ENCODE data around the gene PDCD7.
"Not testable (repeated sequence)": the region's sequence is repeated elsewhere in the genome, so short reads cannot be mapped to it uniquely, and the experiment has no call there.

The PDCD7 gene

DNA sequence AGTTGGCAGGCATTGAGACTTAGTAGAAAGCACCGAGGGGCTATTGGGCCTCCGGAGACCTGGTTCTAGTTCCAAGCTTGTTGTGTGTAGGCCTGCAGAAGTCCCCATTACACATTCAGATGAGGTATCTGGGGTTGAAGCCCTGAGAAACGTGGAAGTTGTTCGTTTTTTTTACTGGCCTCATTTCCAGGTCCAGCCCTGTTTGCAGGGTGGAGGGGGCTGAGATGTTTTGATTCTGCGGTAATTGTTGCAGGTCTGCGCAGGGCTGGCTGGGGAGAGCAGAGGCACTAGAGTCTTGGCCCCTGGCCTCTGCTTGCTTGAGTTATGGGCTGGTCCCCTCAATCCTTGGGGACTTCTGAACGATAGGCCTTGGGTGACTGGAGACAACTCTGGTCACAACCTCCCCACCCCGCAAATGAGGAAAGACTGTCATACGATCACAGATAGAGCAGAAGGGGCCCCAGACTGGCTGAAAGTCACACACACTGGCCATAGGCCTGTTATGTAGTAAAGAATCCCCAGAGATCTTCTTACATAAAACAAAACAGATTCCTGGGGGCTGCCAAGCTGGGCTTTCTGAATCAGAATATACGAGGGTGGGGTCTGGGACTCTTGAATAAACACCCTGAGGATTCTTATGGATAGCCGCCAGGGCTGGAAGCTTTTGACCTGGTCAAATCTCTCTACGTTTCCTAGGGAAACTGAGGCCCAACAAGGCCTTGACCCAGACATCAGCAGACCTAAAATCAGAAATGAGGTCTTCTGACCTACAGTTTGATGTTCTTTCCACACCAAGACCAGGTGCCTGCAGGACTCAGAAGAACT, 41.5 kb downstream of the PDCD7 start:
- DNase-seq (ENCODE audit: low spot score): no peak

DNA sequence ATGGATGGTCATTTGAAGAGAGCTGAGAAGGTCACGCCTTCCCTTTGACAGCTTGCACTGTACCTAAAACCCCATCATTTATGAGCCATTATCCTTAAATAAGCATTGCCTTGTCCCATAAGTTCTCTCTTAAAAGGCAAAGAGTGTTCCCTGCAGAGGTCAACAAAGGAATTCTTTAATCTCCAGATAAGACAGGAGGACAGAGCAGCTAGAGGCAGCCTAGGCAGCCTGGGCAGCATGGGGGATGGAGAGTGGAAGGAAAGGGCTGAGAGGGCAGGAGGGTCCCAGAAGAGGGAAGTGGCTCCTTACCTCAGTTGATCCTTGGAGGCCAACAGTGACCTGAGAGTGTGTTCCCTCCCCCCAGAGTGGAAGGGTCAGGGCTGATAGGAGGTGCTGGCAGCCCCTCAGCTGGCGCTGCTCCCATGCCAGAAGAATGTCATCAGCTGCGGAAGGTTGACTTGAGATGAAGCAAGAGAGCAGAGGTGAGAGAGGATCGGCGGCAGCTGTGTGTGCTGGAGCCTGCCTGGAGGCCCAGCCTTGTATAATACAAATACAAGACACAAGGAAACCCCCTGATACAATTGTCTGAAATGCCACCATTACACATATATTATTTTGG, 44.3 kb downstream of the PDCD7 start:
- DNase-seq (ENCODE audit: low spot score): peak; percentile 62

DNA sequence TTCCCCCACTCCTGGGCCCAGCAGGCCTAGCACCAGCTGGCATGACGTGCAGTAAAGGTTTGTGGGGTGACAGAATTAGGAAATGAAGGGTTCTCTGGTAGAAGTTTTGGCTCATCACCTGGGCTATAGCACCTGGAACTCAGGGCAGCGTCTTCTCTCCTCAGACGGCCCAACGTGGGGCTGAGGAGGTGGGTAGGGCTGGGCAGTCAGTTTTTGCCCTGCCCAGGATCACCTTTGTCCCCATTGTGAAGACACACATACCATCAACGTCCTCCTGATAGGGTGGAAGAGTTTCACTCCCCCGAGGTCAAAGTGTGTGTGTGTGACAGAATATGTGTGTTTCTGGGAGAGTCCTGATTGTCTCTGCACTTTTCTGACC, 45.0 kb downstream of the PDCD7 start:
- no peak for DNase-seq (ENCODE audit: low spot score)

DNA sequence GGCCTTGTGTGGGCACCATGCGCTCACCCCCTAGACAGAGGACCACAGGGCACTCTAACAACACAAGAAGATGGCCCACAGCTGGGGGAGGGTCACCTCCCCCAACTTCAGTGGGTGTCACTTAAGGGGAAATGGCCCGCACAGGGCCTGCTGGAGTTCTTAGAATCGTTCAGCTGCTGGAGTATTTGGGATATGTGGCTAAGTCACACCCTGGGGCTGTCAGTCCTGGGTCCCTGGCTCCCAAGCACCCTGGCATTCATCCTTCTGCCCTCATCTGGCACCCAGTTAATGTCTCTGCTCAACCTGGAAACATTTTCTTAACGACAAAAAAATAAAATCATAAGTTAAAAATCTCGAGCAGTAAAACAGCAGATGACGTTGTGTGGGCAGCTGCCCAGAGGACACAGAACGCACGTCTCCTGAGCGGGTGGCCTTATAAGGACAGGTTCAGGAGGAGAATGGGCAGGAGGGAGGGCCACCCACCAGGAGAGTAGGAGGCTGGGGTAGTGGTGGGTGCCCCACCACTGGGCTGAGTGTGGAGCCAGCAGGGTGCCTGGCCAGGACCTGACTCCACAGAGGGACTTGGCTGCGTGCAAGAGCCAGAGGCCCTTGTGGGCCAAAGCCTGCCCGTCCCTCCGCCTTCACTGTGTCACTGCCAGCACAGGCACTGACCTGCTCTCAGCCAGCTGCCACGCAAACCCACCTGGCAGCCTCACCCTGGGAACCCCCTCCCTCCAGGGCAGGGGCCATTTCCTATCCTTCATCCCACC, 45.5 kb downstream of the PDCD7 start:
- no peak for DNase-seq (ENCODE audit: low spot score)

DNA sequence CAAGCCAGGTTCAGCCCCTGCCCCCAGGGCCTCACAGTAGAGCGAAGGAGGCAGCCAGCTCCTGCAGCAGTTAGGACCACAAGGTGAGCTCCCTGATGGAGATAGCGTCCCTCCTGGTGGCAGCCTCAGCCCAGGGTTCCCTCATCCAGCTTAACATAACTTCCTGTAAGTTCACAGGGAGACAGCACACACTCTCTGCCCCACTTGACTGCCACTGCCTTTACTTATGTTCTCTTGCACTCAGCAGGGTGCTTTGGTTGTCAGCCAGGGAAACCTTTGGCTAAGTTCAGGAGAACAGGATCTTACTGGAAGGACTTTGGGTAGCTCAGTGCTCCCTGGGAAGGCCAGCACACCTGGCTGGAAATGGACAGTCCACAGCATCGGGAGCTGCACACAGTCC, 46.2 kb downstream of the PDCD7 start:
- no peak for DNase-seq (ENCODE audit: low spot score)

DNA sequence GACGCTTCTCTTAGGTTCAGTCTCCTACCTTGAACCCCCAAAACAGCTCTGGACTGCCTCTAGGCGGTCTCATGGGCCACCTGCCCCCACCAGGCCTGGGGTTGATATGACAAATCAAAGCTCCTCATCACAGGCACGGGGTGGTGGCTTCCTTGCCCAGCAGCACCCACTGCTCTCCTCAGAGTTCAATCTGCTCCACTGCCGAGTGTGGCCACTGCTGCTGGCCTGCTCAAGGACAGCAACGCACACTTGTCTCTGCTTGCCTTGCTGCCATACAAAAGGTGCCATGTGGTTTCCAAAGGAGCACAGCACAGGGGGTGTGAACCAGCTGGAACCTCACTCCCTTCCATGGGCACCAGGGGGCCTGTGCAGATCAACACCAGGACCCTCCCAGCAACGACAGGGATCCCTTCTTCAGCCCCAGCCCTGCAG, 46.9 kb downstream of the PDCD7 start:
- DNase-seq (ENCODE audit: low spot score): no peak

DNA sequence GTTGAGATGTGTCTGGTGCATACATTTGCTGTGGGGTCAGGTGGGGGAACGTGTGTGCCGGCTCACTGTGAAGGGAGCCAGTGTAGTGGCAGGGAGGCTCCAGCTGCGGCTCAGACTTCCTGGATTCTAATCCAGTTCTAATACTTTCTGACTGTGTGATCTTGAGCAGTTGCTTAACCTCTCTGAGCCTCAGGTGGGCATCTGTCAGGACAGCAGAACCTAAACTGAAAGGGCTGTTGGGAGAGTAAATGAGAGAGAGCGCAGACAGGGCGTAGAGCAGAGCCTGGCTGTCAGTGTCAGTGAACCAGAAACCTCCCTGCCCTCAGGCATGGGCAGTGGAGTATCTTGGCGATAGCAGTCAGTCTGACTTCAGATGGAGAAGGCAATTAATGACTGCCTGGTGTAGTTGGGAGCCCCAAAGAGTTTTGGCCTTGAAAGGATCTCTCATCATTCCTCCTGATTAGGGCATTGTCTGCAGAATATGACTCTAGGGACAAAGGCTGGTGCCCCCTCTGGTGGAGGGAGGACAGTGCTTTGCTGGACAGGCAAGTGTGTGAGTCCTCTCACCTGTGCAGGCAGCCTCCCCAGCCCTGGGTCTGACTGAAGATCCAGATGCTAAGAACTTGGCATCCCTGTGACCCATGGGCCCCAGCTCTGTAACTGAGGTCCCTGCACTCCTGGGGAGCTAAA, 47.5 kb downstream of the PDCD7 start:
- no peak for DNase-seq (ENCODE audit: low spot score)

DNA sequence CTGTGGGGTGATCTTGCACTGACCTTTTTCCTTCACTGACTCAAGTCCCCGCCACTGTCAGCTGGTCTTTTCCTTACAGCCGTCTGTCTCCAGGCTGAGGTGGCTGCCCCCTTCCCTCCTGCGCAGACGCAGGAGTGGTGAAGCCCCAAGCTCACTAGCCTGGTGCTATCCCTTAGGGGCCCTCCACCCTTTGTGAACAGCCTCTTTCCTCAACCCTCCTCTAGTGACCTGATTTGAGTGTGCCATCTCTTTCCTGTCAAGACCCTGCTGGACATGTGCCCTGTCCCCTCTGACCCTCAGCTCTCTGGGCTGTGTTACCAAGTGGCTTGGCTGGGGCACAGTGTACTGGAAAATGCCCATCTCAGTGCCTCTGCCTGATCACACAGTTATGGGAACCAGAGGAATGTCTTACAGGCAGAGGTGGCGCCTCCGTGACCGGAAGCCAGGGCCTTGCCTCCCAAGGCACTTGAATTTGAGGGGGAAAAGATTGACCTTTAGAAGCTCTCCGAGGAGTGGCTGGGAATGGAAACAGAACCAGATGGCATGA, 48.3 kb downstream of the PDCD7 start:
- DNase-seq (ENCODE audit: low spot score): no peak

DNA sequence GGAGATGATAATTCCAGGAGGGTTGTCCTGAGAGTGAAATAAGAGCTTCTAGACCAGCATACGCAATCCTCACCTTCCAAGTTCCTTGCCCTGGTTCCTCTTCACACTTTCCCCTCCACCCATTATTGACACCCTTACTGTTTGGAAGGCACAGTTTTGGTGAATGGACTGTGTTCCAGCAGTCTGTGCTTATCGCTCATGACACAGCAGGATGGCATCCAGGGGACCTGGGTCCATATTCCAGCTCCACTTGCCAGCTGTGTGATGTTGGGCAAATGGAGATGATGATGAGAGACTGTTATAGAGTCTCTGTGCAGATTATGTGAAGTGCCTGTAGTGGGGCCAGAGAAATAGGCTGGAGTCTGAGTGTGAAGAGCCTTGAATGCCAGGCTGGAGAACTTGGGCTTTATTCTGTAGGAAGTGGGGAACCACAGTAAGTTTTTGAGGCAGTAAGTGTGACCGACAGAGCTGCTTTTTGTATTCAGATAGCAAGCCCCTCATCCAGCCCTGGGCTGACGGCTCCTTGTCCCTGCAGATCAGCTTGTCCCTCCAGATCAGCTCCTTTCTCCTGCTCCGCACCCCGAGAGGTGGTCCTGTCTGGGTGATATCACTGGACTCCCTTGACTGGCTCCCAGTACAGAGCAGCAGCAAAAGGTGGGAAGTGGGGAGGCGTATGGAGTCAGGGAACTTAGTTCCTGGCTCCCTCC, 49.0 kb downstream of the PDCD7 start:
- no peak for DNase-seq (ENCODE audit: low spot score)

DNA sequence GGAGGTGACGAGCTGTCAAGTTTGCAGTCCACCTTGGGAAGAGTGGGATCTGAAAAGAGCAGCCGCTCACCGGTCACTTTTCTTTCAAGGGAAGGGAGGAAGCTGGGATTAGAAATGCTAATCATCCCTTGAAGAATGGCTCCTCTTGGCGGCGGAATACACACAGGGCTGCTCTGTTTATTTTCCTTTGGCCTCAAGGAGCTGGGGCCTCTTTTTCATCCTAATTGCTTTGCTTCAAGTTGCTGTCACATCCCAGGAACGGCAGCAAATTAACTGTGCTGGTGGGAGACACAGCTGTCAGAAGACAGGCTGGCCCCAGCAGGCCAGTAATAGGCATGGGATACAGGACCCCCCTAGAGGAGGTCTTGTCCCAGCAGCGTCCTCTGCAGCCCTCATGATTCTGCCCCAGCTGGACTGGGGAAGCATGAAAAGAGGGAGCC, 50.3 kb downstream of the PDCD7 start:
- DNase-seq (ENCODE audit: low spot score): peak; percentile 72

DNA sequence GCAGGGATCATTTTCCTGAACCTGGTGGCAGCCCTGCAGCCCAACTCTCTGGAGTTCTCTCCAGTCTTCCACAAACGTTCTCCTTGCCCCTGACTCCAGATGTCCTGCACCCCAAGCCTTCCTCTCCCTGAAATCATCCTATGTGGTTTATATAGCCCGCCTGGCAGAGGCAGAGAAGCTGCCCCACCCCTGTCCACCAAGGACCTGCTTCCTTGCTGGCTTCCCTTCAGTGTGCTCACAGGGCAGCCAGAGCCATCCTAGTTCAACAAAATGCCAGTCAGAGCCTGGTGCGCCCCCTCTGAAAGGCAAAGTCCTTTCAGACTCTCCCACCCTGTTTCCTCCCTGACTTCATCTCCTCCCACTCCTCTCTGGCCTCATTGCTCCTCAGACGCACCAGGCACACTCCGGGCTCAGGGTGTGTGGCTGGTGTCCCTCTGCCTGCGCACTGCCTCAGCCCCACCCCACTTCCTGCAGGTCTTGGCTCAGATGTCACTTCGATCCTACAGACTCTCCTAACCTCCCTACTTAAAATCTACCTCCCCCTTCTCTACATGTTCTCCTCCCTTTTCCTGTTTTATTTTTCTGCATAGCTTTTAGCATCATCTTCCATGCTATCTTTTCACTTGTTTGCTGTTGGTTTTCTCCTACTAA, 51.2 kb downstream of the PDCD7 start:
- no peak for DNase-seq (ENCODE audit: low spot score)

DNA sequence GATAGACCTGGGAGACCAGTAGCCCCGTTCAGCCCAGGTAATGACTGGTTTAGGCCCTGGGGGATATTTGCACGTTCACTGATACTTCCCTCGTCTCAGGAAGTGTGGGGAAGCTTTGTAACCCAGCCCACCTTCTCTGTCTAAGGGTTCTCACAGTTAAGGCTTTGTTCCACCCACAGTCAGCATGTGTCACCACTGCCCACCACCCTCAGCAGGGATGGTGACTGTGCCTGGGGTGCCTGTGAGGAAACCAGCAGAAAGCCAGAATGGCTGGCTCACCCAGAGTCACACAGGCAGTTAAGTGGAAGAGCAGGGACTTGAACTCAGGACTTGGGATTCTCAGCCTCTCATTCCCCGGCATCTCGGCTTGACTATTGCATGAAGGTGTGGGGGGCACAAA, 51.9 kb downstream of the PDCD7 start:
- no peak for DNase-seq (ENCODE audit: low spot score)

DNA sequence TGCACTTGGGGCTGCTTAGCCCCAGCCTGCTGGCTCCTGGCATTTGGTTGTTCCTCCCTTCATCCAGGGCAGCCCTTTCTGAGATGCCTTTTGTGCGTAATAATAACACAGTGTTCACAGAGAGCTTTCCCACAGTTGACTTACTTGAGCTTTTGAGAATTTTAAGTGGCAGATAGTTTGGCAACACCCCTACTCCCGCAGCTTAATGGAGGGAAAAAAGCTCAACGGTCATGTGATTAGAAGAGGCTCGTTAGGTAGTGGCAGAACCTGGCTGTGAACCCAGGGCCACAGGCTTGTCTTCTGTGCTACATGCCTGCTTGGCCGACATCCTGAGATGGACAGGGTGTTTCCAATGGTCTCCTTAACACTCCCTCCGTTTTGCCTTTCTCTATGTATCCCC, 52.3 kb downstream of the PDCD7 start:
- DNase-seq (ENCODE audit: low spot score): no peak

DNA sequence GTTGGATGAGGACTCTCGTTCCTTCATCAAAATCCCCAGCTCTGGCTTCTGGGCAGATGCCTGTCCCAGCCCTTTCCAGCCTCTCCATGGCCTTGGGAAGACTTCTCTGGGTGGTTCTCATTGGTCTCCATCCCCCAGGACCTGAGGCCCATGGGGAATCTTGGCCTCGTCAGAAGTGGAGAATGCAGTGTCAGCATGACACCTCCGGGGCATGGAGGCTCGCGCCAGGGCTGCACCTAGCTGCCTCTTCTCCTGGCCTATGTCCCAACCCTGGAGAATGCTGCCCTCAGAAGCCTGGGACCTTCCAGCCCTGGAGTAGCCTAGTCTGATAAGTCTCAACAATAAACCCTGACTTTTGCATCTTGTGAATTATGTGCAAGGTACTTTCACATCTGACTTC, 54.0 kb downstream of the PDCD7 start:
- DNase-seq (ENCODE audit: low spot score): no peak

DNA sequence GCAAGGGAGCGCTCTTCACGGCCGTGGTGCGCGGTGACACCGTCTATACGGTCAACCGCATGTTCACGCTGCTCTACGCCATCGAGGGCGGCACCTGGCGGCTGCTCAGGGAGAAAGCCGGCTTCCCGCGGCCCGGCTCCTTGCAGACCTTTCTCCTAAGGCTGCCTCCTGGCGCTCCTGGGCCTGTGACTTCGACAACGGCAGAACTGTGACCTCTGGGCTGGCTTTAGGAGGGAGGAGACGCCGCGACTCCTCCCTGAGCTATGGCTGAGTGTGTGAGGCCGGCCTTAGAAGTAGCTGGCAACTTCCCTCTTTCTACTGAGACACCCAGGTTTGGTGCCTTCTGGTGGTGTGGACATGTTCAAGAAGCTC, 55.6 kb downstream of the PDCD7 start:
- DNase-seq (ENCODE audit: low spot score): no peak

DNA sequence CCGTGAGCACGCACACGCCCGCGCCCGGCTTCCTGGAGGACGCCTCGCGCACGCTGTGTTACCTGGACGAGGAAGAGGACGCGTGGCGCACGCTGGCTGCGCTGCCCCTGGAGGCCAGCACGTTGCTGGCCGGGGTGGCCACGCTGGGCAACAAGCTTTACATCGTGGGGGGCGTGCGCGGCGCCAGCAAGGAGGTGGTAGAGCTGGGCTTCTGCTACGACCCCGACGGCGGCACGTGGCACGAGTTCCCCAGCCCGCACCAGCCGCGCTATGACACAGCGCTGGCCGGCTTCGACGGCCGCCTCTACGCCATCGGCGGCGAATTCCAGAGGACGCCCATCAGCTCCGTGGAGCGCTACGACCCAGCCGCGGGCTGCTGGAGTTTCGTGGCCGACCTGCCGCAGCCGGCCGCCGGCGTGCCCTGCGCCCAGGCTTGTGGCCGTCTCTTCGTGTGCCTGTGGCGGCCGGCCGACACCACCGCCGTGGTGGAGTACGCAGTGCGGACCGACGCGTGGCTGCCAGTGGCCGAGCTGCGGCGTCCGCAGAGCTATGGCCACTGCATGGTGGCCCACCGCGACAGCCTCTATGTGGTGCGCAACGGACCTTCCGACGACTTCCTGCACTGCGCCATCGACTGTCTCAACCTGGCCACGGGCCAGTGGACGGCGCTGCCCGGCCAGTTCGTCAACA, 56.2 kb downstream of the PDCD7 start:
- no peak for DNase-seq (ENCODE audit: low spot score)

DNA sequence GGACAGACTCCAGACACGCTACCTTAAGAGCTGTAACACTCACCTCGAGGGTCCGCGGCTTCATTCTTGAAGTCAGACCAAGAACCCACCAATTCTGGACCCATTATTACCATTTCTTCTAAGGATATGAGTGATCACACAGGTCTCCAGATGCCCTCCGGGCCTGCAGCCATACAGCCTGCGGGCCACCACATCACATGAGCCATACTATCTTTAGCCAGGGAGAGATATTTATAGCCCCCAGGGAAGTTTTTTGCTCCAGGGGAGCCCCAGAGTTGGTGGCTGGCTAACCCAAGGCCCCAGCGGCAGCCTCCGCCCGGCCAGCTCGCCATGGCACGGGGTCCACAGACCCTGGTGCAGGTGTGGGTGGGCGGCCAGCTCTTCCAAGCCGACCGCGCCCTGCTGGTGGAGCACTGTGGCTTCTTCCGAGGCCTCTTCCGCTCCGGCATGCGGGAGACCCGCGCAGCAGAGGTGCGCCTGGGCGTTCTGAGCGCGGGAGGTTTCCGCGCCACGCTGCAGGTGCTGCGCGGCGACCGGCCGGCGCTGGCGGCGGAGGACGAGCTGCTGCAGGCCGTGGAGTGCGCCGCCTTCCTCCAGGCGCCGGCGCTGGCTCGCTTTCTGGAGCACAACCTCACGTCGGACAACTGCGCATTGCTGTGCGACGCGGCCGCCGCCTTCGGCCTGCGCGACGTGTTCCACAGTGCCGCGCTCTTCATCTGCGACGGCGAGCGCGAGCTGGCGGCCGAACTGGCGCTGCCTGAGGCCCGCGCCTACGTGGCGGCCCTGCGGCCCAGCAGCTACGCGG, 56.9 kb downstream of the PDCD7 start, which contains the start of gene KBTBD13:
KBTBD13 (plus strand) TSS at position 261 of the 805 bp plus-strand sequence; CDS start at position 331, 70 bp downstream.
- DNase-seq (ENCODE audit: low spot score): no peak

DNA sequence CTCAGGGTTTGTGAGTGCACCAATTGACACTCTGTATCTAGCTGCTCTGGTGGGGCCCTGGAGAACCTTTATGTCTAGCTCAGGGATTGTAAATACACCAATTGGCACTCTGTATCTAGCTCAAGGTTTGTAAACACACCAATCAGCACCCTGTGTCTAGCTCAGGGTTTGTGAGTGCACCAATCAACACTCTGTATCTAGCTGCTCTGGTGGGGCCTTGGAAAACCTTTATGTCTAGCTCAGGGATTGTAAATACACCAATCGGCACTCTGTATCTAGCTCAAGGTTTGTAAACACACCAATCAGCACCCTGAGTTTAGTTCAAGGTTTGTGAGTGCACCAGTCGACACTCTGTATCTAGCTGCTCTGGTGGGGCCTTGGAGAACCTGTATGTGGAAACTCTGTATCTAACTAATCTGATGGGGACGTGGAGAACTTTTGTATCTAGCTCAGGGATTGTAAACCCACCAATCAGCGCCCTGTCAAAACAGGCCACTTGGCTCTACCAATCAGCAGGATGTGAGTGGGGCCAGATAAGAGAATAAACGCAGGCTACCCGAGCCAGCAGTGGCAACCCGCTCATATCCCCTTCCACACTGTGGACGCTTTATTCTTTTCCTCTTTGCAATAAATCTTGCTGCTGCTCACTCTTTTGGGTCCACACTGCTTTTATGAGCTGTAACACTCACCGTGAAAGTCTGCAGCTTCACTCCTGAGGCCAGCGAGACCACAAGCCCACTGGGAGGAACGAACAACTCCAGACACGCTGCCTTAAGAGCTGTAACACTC, 57.8 kb downstream of the PDCD7 start:
- DNase-seq (ENCODE audit: low spot score): not testable (repeated sequence)

Measured in AG08396 (cell line).